GM18868 (cell line): ENCODE data around the gene SLC45A3.

ENCODE experiments used
- ATAC-seq: cut with Tn5 transposase; IDR thresholded peaks from one replicate; pipeline ENCODE4 v1.9.1; 2021; ENCODE audit warnings: mild to moderate bottlenecking, moderate library complexity; ENCODE audit not compliant: unreplicated experiment

Gene SLC45A3

DNA sequence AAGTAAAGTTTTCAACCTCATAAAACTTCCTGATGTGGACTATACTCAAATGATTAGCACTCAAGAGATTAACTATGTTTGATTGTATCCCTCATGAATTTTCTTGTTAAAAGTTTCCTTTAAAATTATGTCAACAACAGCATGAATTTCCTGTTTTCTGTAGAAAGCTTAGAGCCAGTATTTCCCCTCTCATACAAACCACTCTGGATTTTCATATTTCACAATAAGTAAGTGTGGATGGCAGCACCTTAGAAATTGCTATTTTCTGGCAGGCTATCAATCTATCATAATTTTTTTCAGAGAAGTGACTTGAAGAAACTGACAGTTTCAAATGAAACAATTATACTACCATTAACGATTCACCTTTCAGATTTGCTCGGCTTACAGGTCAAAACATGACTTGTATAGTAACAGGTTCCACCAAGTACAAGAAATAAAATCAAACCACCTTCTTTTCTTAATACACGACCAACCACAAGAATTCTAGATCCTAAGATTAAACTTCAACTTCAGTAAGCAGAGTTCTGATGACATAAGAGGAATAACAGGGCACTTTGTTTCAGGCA lies 69.3 kb downstream of the SLC45A3 start:
- no peak for ATAC-seq

DNA sequence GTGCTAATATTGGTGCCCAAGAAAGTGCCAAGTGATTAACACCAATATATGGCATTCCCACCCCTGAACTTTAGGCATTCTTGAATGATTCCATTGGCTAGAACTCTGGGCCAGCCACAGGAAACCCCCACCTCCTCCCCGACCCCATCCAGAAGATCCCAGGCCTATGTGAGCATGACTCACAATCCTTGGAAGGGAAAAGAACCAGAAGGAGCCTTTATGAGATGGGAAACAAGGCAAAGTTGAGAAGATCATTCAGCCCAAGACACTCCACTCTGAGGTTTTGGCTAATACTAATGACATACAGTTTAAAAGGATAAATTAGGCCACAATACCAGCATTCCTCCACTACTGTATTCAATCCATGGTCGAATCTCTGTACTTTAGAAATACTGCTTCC lies 70.3 kb downstream of the SLC45A3 start:
- no peak for ATAC-seq
